CD4-positive, alpha-beta T cell treated with Interleukin-21 for 1 hour (primary cell): Measurements from ENCODE around the gene EFNA5.

ENCODE experiments used
- DNase-seq: peaks from one replicate; pipeline ENCODE4 v3.0.0-alpha.2; 2020

Gene EFNA5

GRCh38 chr5:107384256-107384655 lies 286.5 kb downstream of the EFNA5 start:
- no peak for DNase-seq

GRCh38 chr5:107383414-107383813 lies 287.3 kb downstream of the EFNA5 start:
- DNase-seq: no peak

GRCh38 chr5:107381189-107381856 lies 289.4 kb downstream of the EFNA5 start:
- DNase-seq: no peak

- DNase-seq: no peak
These were observed 290.1 kb downstream of the EFNA5 start for GRCh38 chr5:107380654-107381053.

- DNase-seq: no peak
These were observed 292.4 kb downstream of the EFNA5 start for GRCh38 chr5:107378218-107378899.

- DNase-seq: no peak
These were observed 293.5 kb downstream of the EFNA5 start for GRCh38 chr5:107377277-107377609.

GRCh38 chr5:107376546-107377276 lies 294.0 kb downstream of the EFNA5 start:
- DNase-seq: no peak

- no peak for DNase-seq
These were observed 297.0 kb downstream of the EFNA5 start for GRCh38 chr5:107373549-107374263.

- no peak for DNase-seq
These were observed 297.9 kb downstream of the EFNA5 start for GRCh38 chr5:107372723-107373450.

- no peak for DNase-seq
These were observed 300.3 kb downstream of the EFNA5 start for GRCh38 chr5:107370396-107370968.

GRCh38 chr5:107369622-107370021 lies 301.1 kb downstream of the EFNA5 start:
- no peak for DNase-seq

- no peak for DNase-seq
These were observed 302.1 kb downstream of the EFNA5 start for GRCh38 chr5:107368615-107369014.

- DNase-seq: no peak
These were observed 302.8 kb downstream of the EFNA5 start for GRCh38 chr5:107367939-107368338.

- no peak for DNase-seq
These were observed 303.3 kb downstream of the EFNA5 start for GRCh38 chr5:107367480-107367879.

GRCh38 chr5:107365320-107366109 lies 305.2 kb downstream of the EFNA5 start:
- peak; percentile 17 for DNase-seq

GRCh38 chr5:107364443-107365319 lies 306.1 kb downstream of the EFNA5 start:
- no peak for DNase-seq

GRCh38 chr5:107363768-107364167 lies 307.0 kb downstream of the EFNA5 start:
- no peak for DNase-seq

- peak; percentile 13 for DNase-seq
These were observed 308.8 kb downstream of the EFNA5 start for GRCh38 chr5:107361945-107362344.

- no peak for DNase-seq
These were observed 310.9 kb downstream of the EFNA5 start for GRCh38 chr5:107359916-107360234.

GRCh38 chr5:107359033-107359915 lies 311.5 kb downstream of the EFNA5 start:
- no peak for DNase-seq
